HepG2 (cell line): ENCODE results near the gene NF2. TPM values are rescaled to one million over a fixed set of nuclear protein-coding genes. Genes with fewer than 3 reads are reported as not detected.

Experiments
- ATAC-seq: fragments of 200-7000 bp; cut with Tn5 transposase; 3 replicates; pipeline ENCODE4 v1.9.1; 2020; ENCODE audit warnings: mild to moderate bottlenecking, moderate library complexity
- BruUV-seq: library from RNA; stranded (reverse); fragments of 400-500 nt; replicated peaks from 2 replicates; lab custom pipeline; 2021; lab: Mats Ljungman, UMichigan
- CTCF ChIA-PET: fragments of 300-600 bp; formaldehyde crosslinking; extraction: SDS; loops from one replicate; lab custom pipeline; 2021; ENCODE audit warnings: low total read pairs, inconsistent platforms, low intra/inter-chr PET ratio; lab: Yijun Ruan, JAX
- POLR2A ChIA-PET: fragments of 350-600 bp; sonication (Branson Sonifier 250); formaldehyde crosslinking; loops from one replicate; lab custom pipeline; 2020; ENCODE audit warnings: antibody characterized with exemption, inconsistent platforms; lab: Yijun Ruan, JAX
- DNase-seq: peaks from one replicate; pipeline ENCODE4 v3.0.0-alpha.2; 2015; ENCODE audit warnings: low spot score
- FAIRE-seq: peaks from 3 replicates; lab custom pipeline; 2011; peaks lifted over from hg19 to GRCh38; lab: Jason Lieb, UNC
- H2AFZ ChIP-seq: one replicate; pipeline ENCODE4 v1.6.1; 2011; ENCODE audit warnings: low read length, inconsistent platforms
- H3K27ac ChIP-seq: fragments of 300-600 bp; 3 replicates; pipeline ENCODE4 v1.8.0; 2011; ENCODE audit warnings: mixed run types, mild to moderate bottlenecking, mixed read lengths, low read length, inconsistent platforms; ENCODE audit not compliant: insufficient read depth; ENCODE audit errors: extremely low read length
- H3K27me3 ChIP-seq, 2 experiments: fragments of 200-600 bp in 1 of 2; 2 replicates in 1 of 2; 3 replicates in 1 of 2; pipeline versions ENCODE4 v1.6.0 to v1.8.0; 2011; ENCODE audit warnings: low read length in 2 of 2, mild to moderate bottlenecking in 2 of 2, moderate library complexity in 2 of 2, inconsistent platforms in 1 of 2; ENCODE audit not compliant: insufficient read depth in 2 of 2, control insufficient read depth in 1 of 2
- H3K36me3 ChIP-seq, 2 experiments: fragments of 200-600 bp in 1 of 2; replicated peaks in 1 of 2; 2 replicates in 1 of 2; 3 replicates in 1 of 2; pipeline versions ENCODE4 v1.5.1 to v1.8.0; 2011; ENCODE audit warnings: low read length in 2 of 2, inconsistent platforms in 1 of 2; ENCODE audit not compliant: insufficient read depth in 2 of 2, control insufficient read depth in 1 of 2
- H3K4me1 ChIP-seq: 2 replicates; pipeline ENCODE4 v1.5.1; 2012; ENCODE audit warnings: low read length, inconsistent platforms; ENCODE audit not compliant: insufficient read depth
- H3K4me2 ChIP-seq: 2 replicates; pipeline ENCODE4 v1.6.0; 2011; ENCODE audit warnings: low read depth, low read length, inconsistent platforms
- H3K4me3 ChIP-seq, 3 experiments: fragments of 200-600 bp in 1 of 3; sonication (generic), shearing (Covaris generic) in 1 of 3; replicated peaks in 1 of 3; 2 replicates each; pipeline ENCODE4 v1.5.1; 2011 to 2016; ENCODE audit warnings: low read length in 3 of 3, inconsistent platforms in 2 of 3, low read depth in 2 of 3, mild to moderate bottlenecking in 2 of 3, control low read depth in 1 of 3, mixed read lengths in 1 of 3; ENCODE audit not compliant: insufficient read depth in 1 of 3
- H3K79me2 ChIP-seq: one replicate; pipeline ENCODE4 v1.6.1; 2011; ENCODE audit warnings: low read length, inconsistent platforms; ENCODE audit not compliant: insufficient read depth
- H3K9ac ChIP-seq: 2 replicates; pipeline ENCODE4 v1.6.0; 2011; ENCODE audit warnings: mild to moderate bottlenecking, low read depth, low read length, inconsistent platforms; ENCODE audit not compliant: insufficient read depth
- H3K9me3 ChIP-seq: 2 replicates; pipeline ENCODE4 v1.5.1; 2012; ENCODE audit warnings: mild to moderate bottlenecking, low read length
- H4K20me1 ChIP-seq: 2 replicates; pipeline ENCODE4 v1.6.0; 2011; ENCODE audit warnings: inconsistent platforms, mild to moderate bottlenecking, low read length, moderate library complexity; ENCODE audit not compliant: insufficient read depth
- CBX2 ChIP-seq, 2 experiments: fragments of 200-600 bp in 1 of 2; sonication (generic); formaldehyde crosslinking in 1 of 2; IDR thresholded peaks; 2 replicates each; pipeline versions ENCODE4 v1.7.0 to v1.8.1; 2018 to 2022; ENCODE audit warnings: low read depth in 2 of 2, low read length in 1 of 2, mild to moderate bottlenecking in 1 of 2, missing genetic modification reagents in 1 of 2
- CEBPG ChIP-seq: IDR thresholded peaks from 2 replicates; pipeline ENCODE4 v1.6.1; 2016
- GFI1 ChIP-seq: sonication (generic); formaldehyde crosslinking; IDR thresholded peaks from 2 replicates; pipeline ENCODE4 v1.5.0; 2020; ENCODE audit warnings: missing genetic modification reagents, mild to moderate bottlenecking, borderline replicate concordance
- MLLT10 ChIP-seq: sonication (generic); formaldehyde crosslinking; IDR thresholded peaks from 2 replicates; pipeline ENCODE4 v1.4.0; 2020; ENCODE audit warnings: missing genetic modification reagents
- NR1H2 ChIP-seq: sonication (generic); formaldehyde crosslinking; IDR thresholded peaks from 2 replicates; pipeline ENCODE4 v1.8.1; 2022; ENCODE audit warnings: low read depth, missing genetic modification reagents, borderline replicate concordance
- STAG1 ChIP-seq: sonication (generic); formaldehyde crosslinking; IDR thresholded peaks from 2 replicates; pipeline ENCODE4 v1.4.0; 2020; ENCODE audit warnings: missing genetic modification reagents
- ZMYM2 ChIP-seq: sonication (generic); formaldehyde crosslinking; IDR thresholded peaks from 2 replicates; pipeline ENCODE4 v1.8.0; 2022; ENCODE audit warnings: mild to moderate bottlenecking, missing genetic modification reagents
- ZNF235 ChIP-seq: sonication (generic); formaldehyde crosslinking; IDR thresholded peaks from 2 replicates; pipeline ENCODE4 v1.8.1; 2023; ENCODE audit warnings: mild to moderate bottlenecking, missing genetic modification reagents, borderline replicate concordance
- ZNF441 ChIP-seq: sonication (generic); formaldehyde crosslinking; IDR thresholded peaks from 2 replicates; pipeline ENCODE4 v1.7.0; 2021; ENCODE audit warnings: missing genetic modification reagents, borderline replicate concordance
- WGBS: methylation state at CpG from one replicate; pipeline ENCODE4 v1.1.6; 2017; ENCODE audit warnings: low lambda C conversion rate; 5-methylcytosine and 5-hydroxymethylcytosine counted together
- in situ Hi-C: cut with HindIII; loops from 2 replicates; pipeline ENCODE4 v1.10.0; 2017; ENCODE audit warnings: low pct_unique_long_range_greater_than_20kb; ENCODE audit not compliant: extremely low pct_ligation_motif_present
- intact Hi-C: fragments of 100-400 bp; cut with micrococcal nuclease; formaldehyde crosslinking; loops from one replicate; pipeline ENCODE4 v1.10.0; 2022; ENCODE audit not compliant: unreplicated experiment
- polyA plus RNA-seq, 8 experiments: library from polyadenylated mRNA; depleted of rRNA in 3 of 8; stranded (reverse) in 7 of 8; unstranded in 1 of 8; fragments of >200 nt; fragmentation: Illumina TruSeq in 4 of 8; extraction: Trizol in 4 of 8; gene quantifications; 2 replicates each; pipeline versions ENCODE4 v1.2.1 to v1.2.3, GENCODE V29; 2011 to 2016; ENCODE audit warnings: low read depth in 4 of 8, missing spikeins in 1 of 8, mixed read lengths in 1 of 8; ENCODE audit not compliant: insufficient read depth in 1 of 8
- total RNA-seq, 5 experiments: library from RNA; depleted of rRNA; stranded (reverse); fragments of >200 nt; fragmentation: Illumina TruSeq; extraction: Trizol; gene quantifications; 2 replicates each; pipeline ENCODE4 v1.2.3, GENCODE V29; 2016; ENCODE audit warnings: low read depth in 1 of 5

The NF2 gene
- total and polyA plus RNA-seq, 2 of the 13 experiments (the other 11 are each of a cell fraction or from before 2014, with no cell fraction given): 9.3 to 33.3 TPM

GRCh38 chr22:29631725-29632124 is 28.3 kb downstream of the NF2 start:
- FAIRE-seq: no peak
- H3K36me3 ChIP-seq: peaks cover 0 to 2% of the 10 kb centered on the region in 2 experiments; a peak in 2 of 5 replicates
- no peak overlapping the region for H3K4me2 ChIP-seq
- no peak for DNase-seq
- ChIA-PET POLR2A (no interaction called here), CTCF (no interaction called here)
- TF ChIP-seq CBX2 (IDR thresholded peaks at IDR 0.05; ENCODE audit: low read depth, low read length): no peak
- TF ChIP-seq CBX2 (CRISPR knock-in tag; IDR thresholded peaks at IDR 0.05; ENCODE audit: low read depth): no peak
- TF ChIP-seq GFI1 (CRISPR knock-in tag): peak; percentile 43; the same call in 1 of the 2 replicates
- H4K20me1 ChIP-seq: peaks cover 4% of the 10 kb centered on the region; the same call in 1 of the 2 replicates
- H3K27me3 ChIP-seq: no peaks in the 10 kb centered on the region
- no peak overlapping the region for H3K27ac ChIP-seq
- in situ Hi-C loops (loop anchor here (10.0 kb wide), 1 partner anchor 453 kb away; the partner anchor contains the start of gene HORMAD2), intact Hi-C loops (no loop called here)
- H3K9ac ChIP-seq: no peak overlapping the region
- no TSS peak for BruUV-seq
- 89% methylated on average over 1 of the region's 1 CpG for WGBS
- H3K4me3 ChIP-seq: no peak overlapping the region
- no peak overlapping the region for H2AFZ ChIP-seq
- ATAC-seq: no peak
- H3K9me3 ChIP-seq: no peaks in the 10 kb centered on the region
- peaks cover 17% of the 10 kb centered on the region for H3K4me1 ChIP-seq
- peaks cover 47% of the 10 kb centered on the region for H3K79me2 ChIP-seq

- WGBS: 82% methylated on average over 4 of the region's 5 CpGs
- Histone ChIP-seq H3K79me2 (peaks cover 37% of the 10 kb centered on the region), H3K36me3 (peaks cover 2 to 5% of the 10 kb centered on the region in 2 experiments; a peak in 2 of 5 replicates), H3K9ac (no peak overlapping the region), H3K9me3 (no peaks in the 10 kb centered on the region), H3K27me3 (no peaks in the 10 kb centered on the region), H3K4me1 (peaks cover 13% of the 10 kb centered on the region), H3K4me3 (no peak overlapping the region), H4K20me1 (peaks cover 4% of the 10 kb centered on the region; the same call in 1 of the 2 replicates), H3K27ac (no peak overlapping the region), H3K4me2 (no peak overlapping the region), H2AFZ (no peak overlapping the region)
- CTCF ChIA-PET: no interaction called here
- DNase-seq: no peak
- no peak for FAIRE-seq
- BruUV-seq: no TSS peak
- TF ChIP-seq ZNF441 (no peak), MLLT10 (CRISPR knock-in tag) (no peak), NR1H2 (no peak), CEBPG (CRISPR knock-in tag) (no peak), ZNF235 (CRISPR knock-in tag) (no peak), STAG1 (no peak), ZMYM2 (CRISPR knock-in tag) (no peak)
- in situ Hi-C loops: loop anchor here (10.0 kb wide), 1 partner anchor 452 kb away; the partner anchor contains the start of gene HORMAD2
- POLR2A ChIA-PET: no interaction called here
- intact Hi-C loops: no loop called here
- no peak for ATAC-seq
These were observed 29.2 kb downstream of the NF2 start for GRCh38 chr22:29632672-29633071.
